ENCODE data around the gene NECAB3. TPM values are rescaled to one million over a fixed set of nuclear protein-coding genes. Genes with fewer than 3 reads are reported as not detected.

Gene NECAB3
- total RNA-seq, 4 donors from 2014 or later = 5.6 to 44.3 (median 20.4) TPM

DNA sequence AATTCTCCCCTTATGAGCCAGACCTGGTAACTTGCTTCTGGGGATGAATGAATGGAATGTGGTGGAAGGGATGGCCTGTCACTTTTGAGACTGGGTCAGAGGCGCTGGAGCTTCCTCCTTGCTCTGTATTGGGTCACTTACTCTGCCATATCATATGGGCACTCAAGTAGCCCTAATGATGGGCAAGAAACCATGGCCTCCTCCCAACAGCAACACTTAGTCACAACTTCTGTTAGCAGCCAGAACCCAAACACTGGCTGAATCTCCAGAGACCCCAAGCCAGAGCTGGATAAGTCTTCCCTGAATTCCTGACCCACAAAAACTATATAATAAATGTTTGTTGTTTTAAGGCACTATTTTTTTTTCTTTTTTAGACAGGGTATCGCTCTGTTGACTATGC is 6.5 kb upstream of the NECAB3 start:
- Histone ChIP-seq H3K9me3 (no peaks in the 10 kb centered on the region), H3K4me1 (peaks cover 3 to 9% of the 10 kb centered on the region in 2 donors), H3K27me3 (no peaks in the 10 kb centered on the region), H3K36me3 (no peaks in the 10 kb centered on the region), H3K27ac (no peak overlapping the region), H3K4me3 (no peak overlapping the region)
- TF ChIP-seq, protein P1, sequence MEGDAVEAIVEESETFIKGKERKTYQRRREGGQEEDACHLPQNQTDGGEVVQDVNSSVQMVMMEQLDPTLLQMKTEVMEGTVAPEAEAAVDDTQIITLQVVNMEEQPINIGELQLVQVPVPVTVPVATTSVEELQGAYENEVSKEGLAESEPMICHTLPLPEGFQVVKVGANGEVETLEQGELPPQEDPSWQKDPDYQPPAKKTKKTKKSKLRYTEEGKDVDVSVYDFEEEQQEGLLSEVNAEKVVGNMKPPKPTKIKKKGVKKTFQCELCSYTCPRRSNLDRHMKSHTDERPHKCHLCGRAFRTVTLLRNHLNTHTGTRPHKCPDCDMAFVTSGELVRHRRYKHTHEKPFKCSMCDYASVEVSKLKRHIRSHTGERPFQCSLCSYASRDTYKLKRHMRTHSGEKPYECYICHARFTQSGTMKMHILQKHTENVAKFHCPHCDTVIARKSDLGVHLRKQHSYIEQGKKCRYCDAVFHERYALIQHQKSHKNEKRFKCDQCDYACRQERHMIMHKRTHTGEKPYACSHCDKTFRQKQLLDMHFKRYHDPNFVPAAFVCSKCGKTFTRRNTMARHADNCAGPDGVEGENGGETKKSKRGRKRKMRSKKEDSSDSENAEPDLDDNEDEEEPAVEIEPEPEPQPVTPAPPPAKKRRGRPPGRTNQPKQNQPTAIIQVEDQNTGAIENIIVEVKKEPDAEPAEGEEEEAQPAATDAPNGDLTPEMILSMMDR (IDR thresholded peaks at IDR 0.05) = no peak
- no peak for TF ChIP-seq POLR2A (IDR thresholded peaks at IDR 0.05)
- intact Hi-C loops (cut with DNase I; ENCODE audit: low total_unique reads) = no loop called here
- no peak for DNase-seq

GRCh38 chr20:33679758-33680485 is 5.7 kb upstream of the NECAB3 start:
- intact Hi-C loops (cut with DNase I; ENCODE audit: low total_unique reads) = no loop called here
- no peak for DNase-seq

DNA sequence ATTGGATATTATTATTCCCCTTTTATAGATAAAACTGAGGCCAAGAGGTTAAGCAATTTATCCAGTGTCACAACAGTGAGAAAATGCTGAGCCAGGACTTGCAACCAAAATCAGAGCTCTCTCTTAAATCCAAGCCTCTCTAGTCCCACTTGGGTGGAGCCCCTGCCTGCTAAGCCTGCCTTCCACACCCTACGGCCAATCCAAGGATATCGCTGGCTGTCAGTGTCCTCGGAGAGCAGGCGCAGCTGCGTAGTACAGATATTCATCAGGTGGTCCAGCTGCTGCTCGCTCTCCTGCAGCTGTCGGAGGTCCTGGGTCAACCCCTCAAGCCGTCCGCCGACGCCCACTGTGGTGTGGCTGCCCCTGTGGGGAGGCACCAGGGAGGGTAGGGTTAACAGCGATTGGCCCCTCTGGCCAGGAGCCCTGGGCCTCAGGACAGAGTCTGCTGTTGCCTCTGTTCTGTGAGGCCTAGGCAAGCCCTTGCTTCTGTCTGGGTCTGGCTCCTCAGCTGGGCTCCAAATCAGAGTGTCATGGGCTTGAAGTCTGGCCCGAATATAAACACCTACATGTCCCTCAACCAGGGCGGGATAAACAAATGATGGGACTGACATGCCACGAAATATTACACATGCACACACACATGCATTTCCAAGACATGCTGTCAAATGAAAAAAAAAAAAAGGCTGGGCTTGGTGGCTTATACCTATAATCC is 3.9 kb upstream of the NECAB3 start:
- peaks cover 7 to 12% of the 10 kb centered on the region in 2 donors for H3K4me1 ChIP-seq
- no peak for TF ChIP-seq POLR2A (IDR thresholded peaks at IDR 0.05)
- TF ChIP-seq, protein P1 (IDR thresholded peaks at IDR 0.05) = no peak
- DNase-seq = peak in 1 of 2 donors; percentile 37
- H3K27me3 ChIP-seq = no peaks in the 10 kb centered on the region
- no peaks in the 10 kb centered on the region for H3K36me3 ChIP-seq
- no peaks in the 10 kb centered on the region for H3K9me3 ChIP-seq
- no peak overlapping the region for H3K27ac ChIP-seq
- intact Hi-C loops (cut with DNase I; ENCODE audit: low total_unique reads) = no loop called here
- H3K4me3 ChIP-seq = no peak overlapping the region

More at GRCh38 chr20:33679758-33680485, 5.7 kb upstream of the NECAB3 start:
- Histone ChIP-seq H3K4me1 (peaks cover 7 to 9% of the 10 kb centered on the region in 2 donors), H3K27me3 (no peaks in the 10 kb centered on the region), H3K4me3 (no peak overlapping the region), H3K36me3 (no peaks in the 10 kb centered on the region), H3K9me3 (no peaks in the 10 kb centered on the region), H3K27ac (no peak overlapping the region)
- TF ChIP-seq, protein P1 (IDR thresholded peaks at IDR 0.05) = no peak
- TF ChIP-seq POLR2A (IDR thresholded peaks at IDR 0.05) = no peak

GRCh38 chr20:33676652-33677645 is 2.7 kb upstream of the NECAB3 start:
- Histone ChIP-seq H3K9me3 (no peaks in the 10 kb centered on the region), H3K36me3 (no peaks in the 10 kb centered on the region), H3K4me1 (peaks cover 7 to 21% of the 10 kb centered on the region in 2 donors), H3K27me3 (no peaks in the 10 kb centered on the region), H3K27ac (peak overlapping the region in 1 of 2 donors; percentile 91), H3K4me3 (no peak overlapping the region)
- no peak for TF ChIP-seq POLR2A (IDR thresholded peaks at IDR 0.05)
- TF ChIP-seq, protein P1 (IDR thresholded peaks at IDR 0.05) = no peak
- intact Hi-C loops (cut with DNase I; ENCODE audit: low total_unique reads) = no loop called here
- DNase-seq = peak in 1 of 2 donors; percentile 22

Data from uterus (tissue), 4 donors.